ENCODE data around the gene GIMAP1.

The GIMAP1 gene

DNA sequence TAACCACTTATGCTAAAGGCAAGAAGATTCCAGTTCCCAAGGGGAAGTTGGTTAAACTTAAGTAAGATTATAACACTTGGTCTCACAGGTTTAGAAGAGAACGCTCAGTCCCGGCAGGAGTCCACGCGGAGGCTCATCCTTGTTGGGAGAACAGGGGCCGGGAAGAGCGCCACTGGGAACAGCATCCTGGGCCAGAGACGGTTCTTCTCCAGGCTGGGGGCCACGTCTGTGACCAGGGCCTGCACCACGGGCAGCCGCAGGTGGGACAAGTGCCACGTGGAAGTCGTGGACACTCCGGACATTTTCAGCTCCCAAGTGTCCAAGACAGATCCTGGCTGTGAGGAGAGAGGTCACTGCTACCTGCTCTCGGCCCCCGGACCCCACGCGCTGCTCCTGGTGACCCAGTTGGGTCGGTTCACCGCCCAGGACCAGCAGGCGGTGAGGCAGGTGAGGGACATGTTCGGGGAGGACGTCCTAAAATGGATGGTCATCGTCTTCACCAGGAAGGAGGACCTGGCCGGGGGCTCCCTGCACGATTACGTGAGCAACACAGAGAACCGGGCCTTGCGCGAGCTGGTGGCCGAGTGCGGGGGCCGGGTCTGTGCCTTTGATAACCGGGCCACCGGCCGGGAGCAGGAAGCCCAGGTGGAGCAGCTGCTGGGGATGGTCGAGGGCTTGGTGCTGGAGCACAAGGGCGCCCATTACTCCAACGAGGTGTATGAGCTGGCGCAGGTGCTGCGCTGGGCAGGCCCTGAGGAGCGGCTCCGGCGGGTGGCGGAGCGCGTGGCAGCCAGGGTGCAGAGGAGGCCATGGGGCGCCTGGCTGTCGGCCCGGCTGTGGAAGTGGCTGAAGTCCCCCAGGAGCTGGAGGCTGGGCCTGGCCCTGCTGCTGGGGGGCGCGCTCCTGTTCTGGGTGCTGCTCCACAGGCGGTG is 3.8 kb downstream of the GIMAP1 start:
- H3K27ac ChIP-seq, result no peak overlapping the region

DNA sequence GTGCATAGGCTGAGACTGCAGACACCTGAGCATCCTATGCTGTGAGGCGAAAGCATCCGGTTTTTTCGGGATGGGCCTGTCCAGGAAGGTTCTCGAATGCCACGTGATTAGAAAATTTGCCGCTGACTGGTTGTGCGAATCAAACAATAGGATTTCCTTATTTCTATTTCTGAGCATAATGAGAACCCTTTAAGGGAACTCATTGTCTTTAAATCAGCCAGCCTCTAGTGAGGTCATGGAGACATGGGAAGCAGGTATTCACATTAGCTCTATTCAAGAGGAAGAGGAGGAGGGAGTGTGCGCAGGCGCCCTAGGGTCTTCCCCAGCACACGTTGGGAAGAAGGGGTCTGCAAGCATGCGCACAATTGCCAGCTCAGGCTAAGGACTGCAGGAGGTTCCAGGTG is 5.6 kb downstream of the GIMAP1 start:
- no peaks in the 10 kb centered on the region for H4K20me1 ChIP-seq
- TF ChIP-seq Cebpa-rat (IDR thresholded peaks at IDR 0.05), result no peak
- H3K4me3 ChIP-seq, result no peak overlapping the region
- no peaks in the 10 kb centered on the region for H3K27me3 ChIP-seq
- H3K9ac ChIP-seq, result no peak overlapping the region
- no peak overlapping the region for H3K27ac ChIP-seq
- no peaks in the 10 kb centered on the region for H3K9me3 ChIP-seq
- peaks cover 2% of the 10 kb centered on the region for H3K4me1 ChIP-seq
- no peaks in the 10 kb centered on the region; the same call in 1 of the 2 replicates for H3K36me3 ChIP-seq
- no peak overlapping the region for H3K4me2 ChIP-seq

More for the DNA sequence above, 3.8 kb downstream of the GIMAP1 start:
- Histone ChIP-seq H3K9ac (no peak overlapping the region), H3K36me3 (no peaks in the 10 kb centered on the region; the same call in 1 of the 2 replicates), H3K27me3 (no peaks in the 10 kb centered on the region), H3K4me3 (no peak overlapping the region), H4K20me1 (no peaks in the 10 kb centered on the region), H3K9me3 (no peaks in the 10 kb centered on the region), H3K4me1 (peaks cover 15% of the 10 kb centered on the region), H3K4me2 (no peak overlapping the region)
- no peak for TF ChIP-seq Cebpa-rat (IDR thresholded peaks at IDR 0.05)

DNA sequence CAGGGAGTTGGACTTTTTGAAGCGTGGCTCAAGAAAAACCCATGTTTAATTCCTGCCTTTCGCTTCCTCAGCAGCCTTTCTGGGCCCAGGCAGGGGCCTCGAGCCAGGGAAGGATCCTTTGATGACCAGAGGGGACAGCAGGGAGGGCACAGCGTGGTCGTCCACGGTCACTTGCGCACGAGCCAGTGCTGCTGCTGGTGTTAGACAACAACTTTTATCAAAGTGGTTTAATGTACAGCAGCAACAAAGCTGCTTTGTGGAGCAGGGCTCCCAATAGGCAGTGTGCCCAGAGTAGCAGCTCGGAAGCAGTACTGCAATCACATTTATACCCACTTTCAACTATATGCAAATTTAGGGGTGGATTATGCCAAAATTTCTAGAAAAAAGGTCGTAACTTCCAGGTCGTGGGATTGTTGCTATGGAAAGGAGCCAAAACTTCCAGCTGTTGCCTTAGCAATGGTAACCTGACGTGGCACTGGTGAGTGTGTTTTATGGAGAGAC is 6.1 kb downstream of the GIMAP1 start:
- H3K4me3 ChIP-seq, result no peak overlapping the region
- no peak for TF ChIP-seq Cebpa-rat (IDR thresholded peaks at IDR 0.05)
- H3K27ac ChIP-seq, result no peak overlapping the region
- no peak overlapping the region for H3K4me2 ChIP-seq
- H3K4me1 ChIP-seq, result no peaks in the 10 kb centered on the region
- peaks cover 3% of the 10 kb centered on the region; the same call in 1 of the 2 replicates for H3K9me3 ChIP-seq
- no peaks in the 10 kb centered on the region; the same call in 1 of the 2 replicates for H3K36me3 ChIP-seq
- H3K9ac ChIP-seq, result no peak overlapping the region
- no peaks in the 10 kb centered on the region for H4K20me1 ChIP-seq
- no peaks in the 10 kb centered on the region for H3K27me3 ChIP-seq

DNA sequence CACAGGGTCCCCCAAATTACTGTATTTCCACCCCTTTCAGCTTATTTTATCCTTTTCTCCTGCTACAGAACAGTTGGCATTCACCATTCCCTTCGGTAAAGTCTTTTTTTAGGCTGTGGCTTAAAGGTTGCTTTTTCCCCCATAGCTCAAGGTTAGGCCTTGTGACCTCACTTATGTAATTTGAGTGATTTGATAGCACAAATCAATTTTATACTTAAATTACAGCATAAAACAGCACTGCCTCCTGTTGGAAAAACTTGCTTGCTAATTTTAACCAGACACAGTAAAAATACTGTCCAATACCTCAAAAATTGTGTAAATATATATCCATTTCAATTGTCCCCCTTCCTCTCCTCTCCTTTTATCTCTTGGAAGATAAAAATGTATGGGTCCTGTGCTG is 7.1 kb downstream of the GIMAP1 start:
- no peaks in the 10 kb centered on the region for H4K20me1 ChIP-seq
- H3K4me2 ChIP-seq, result no peak overlapping the region
- no peak overlapping the region for H3K27ac ChIP-seq
- no peaks in the 10 kb centered on the region; the same call in 1 of the 2 replicates for H3K36me3 ChIP-seq
- H3K9ac ChIP-seq, result no peak overlapping the region
- no peaks in the 10 kb centered on the region for H3K27me3 ChIP-seq
- H3K4me3 ChIP-seq, result no peak overlapping the region
- H3K9me3 ChIP-seq, result peaks cover 11% of the 10 kb centered on the region
- no peak for TF ChIP-seq Cebpa-rat (IDR thresholded peaks at IDR 0.05)
- no peaks in the 10 kb centered on the region for H3K4me1 ChIP-seq

DNA sequence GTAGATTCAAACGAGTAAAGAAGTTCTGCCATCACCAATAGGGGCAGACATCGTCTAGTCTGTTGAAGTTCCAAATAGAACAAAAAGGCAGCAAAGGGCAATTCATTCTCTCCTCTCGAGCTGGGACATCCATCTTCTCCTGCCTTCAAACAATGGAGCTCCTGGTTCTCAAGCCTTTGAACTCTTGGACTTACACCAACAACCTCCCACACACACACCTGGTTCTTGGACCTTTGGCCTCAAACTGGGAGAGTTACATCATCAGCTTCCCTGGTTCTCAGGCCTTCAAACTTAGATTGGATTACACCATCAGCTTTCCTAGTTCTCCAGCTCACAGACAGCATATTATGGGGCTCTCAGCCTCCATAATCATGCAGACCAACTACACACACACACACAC is 11.0 kb downstream of the GIMAP1 start:
- Histone ChIP-seq H3K27me3 (no peaks in the 10 kb centered on the region), H3K36me3 (no peaks in the 10 kb centered on the region), H4K20me1 (no peaks in the 10 kb centered on the region), H3K9ac (no peak overlapping the region), H3K27ac (no peak overlapping the region), H3K9me3 (peaks cover 11% of the 10 kb centered on the region), H3K4me1 (no peaks in the 10 kb centered on the region), H3K4me2 (no peak overlapping the region), H3K4me3 (no peak overlapping the region)
- TF ChIP-seq Cebpa-rat (IDR thresholded peaks at IDR 0.05), result no peak

DNA sequence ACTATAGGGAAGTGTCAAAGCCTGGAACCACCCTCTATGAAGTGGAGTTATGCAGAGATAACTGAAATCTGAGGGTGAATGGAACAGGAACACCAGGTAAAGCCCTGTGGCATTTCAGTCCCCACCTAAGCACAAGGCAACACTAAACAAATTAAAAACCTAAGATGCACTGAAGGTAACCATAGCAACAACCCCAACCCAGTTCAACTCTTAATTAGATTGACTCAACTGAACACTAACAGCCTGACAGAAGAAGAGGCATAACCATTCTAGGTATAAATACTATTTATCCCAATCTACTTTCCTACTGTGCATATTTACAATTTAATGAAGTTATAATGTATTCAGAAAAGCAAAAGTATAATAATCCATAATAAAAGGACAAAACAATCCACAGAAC is 11.6 kb downstream of the GIMAP1 start:
- Histone ChIP-seq H3K4me1 (no peaks in the 10 kb centered on the region), H3K27me3 (no peaks in the 10 kb centered on the region), H3K9me3 (peaks cover 11% of the 10 kb centered on the region), H3K27ac (no peak overlapping the region), H3K36me3 (no peaks in the 10 kb centered on the region), H4K20me1 (no peaks in the 10 kb centered on the region), H3K4me2 (no peak overlapping the region), H3K4me3 (no peak overlapping the region), H3K9ac (no peak overlapping the region)
- TF ChIP-seq Cebpa-rat (IDR thresholded peaks at IDR 0.05), result no peak

DNA sequence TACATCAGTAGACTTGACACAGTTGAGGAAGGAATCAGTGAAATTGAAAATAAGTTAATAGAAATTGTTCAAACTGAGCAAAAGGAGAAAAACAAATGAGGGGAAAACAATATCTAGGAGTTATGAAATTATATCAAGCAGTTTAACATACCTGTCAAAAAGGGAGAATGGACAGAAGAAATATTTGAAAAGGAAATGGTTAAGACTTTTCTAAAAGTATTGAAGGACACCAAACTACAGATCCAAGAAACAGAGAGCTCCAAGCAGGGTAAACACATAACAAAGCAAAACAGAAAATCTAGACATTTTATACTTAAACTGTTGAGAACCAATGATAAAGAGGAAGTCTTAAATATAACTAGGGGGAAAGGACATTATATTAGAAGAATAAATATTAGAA is 12.2 kb downstream of the GIMAP1 start:
- no peaks in the 10 kb centered on the region for H4K20me1 ChIP-seq
- no peaks in the 10 kb centered on the region for H3K36me3 ChIP-seq
- no peaks in the 10 kb centered on the region for H3K4me1 ChIP-seq
- no peak overlapping the region for H3K27ac ChIP-seq
- no peak overlapping the region for H3K9ac ChIP-seq
- TF ChIP-seq Cebpa-rat (IDR thresholded peaks at IDR 0.05), result no peak
- no peak overlapping the region for H3K4me2 ChIP-seq
- H3K4me3 ChIP-seq, result no peak overlapping the region
- no peaks in the 10 kb centered on the region for H3K27me3 ChIP-seq
- peaks cover 11% of the 10 kb centered on the region for H3K9me3 ChIP-seq

DNA sequence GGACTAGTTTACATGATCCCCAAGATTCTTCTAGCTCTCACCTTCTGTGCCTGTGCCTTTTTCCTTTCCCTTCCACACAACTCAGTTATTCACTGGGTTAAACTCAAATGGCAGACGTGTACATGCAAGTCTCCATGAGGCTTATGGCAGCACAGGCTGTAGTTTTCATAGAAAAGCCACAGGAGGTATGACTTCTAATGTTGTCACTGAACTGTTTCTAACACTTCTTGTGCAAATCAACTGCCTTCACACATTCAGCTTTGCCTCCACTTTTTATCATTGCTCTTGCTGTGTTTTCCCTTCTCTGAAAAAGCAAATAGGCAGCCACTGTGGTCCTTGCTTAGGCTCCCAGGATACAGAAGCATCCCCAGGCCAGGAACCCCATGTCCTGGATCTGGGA is 15.5 kb downstream of the GIMAP1 start:
- Histone ChIP-seq H3K4me3 (no peak overlapping the region), H3K27ac (no peak overlapping the region), H3K4me2 (no peak overlapping the region), H3K36me3 (no peaks in the 10 kb centered on the region), H3K9ac (no peak overlapping the region), H3K27me3 (no peaks in the 10 kb centered on the region), H3K9me3 (peaks cover 11% of the 10 kb centered on the region), H4K20me1 (no peaks in the 10 kb centered on the region), H3K4me1 (peaks cover 3% of the 10 kb centered on the region)
- no peak for TF ChIP-seq Cebpa-rat (IDR thresholded peaks at IDR 0.05)

DNA sequence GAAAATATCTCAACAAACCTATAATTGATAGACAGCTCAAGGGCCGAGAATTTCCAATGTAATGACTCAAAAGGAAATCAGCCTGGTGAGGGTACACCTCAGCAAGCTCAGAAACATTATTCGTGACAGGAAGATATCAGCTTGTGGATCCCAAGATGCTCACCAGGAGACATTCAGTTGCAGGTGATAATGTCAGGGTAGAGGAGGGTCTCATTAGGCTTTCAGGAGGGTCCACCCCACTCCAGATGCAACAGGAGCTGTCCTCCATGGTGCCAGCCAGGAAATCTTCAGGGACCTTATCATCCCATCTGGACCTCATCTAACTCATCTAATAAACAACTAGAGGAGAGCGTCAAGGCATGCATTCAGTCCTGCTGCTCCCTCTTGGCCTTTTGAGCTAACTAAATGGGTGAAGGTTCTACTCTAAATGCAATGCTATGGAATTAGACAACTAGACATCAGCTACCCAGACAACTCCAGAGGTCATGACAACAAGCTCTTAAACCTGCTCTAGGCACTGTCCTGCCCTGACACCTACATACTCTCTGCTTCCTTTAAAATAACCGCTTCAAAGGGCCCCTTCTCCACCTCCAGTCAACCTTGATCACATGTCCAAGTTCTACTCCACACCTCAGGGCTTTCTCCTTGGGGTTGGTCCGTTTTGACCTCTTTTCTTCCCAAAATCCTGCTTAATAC is 16.5 kb downstream of the GIMAP1 start:
- no peaks in the 10 kb centered on the region for H3K27me3 ChIP-seq
- no peak for TF ChIP-seq Cebpa-rat (IDR thresholded peaks at IDR 0.05)

More for the DNA sequence above, 16.5 kb downstream of the GIMAP1 start:
- Histone ChIP-seq H3K9me3 (peaks cover 3% of the 10 kb centered on the region), H4K20me1 (no peaks in the 10 kb centered on the region), H3K27ac (no peak overlapping the region), H3K4me2 (no peak overlapping the region), H3K4me3 (no peak overlapping the region), H3K36me3 (no peaks in the 10 kb centered on the region), H3K9ac (no peak overlapping the region), H3K4me1 (peaks cover 13% of the 10 kb centered on the region)

Measured in BLaER1 (cell line).